Activated CD8-positive, alpha-beta T cell treated with anti-CD3 and anti-CD28 coated beads for 36 hours (primary cell): Measurements from ENCODE around the gene EFCAB6. TPM values are rescaled to one million over a fixed set of nuclear protein-coding genes. Genes with fewer than 3 reads are reported as not detected.

ENCODE experiments used
- ATAC-seq: fragments of 200-7000 bp; cut with Tn5 transposase; one replicate; pipeline ENCODE4 v1.10.0; 2021; ENCODE audit warnings: mild to moderate bottlenecking, moderate library complexity
- CTCF ChIA-PET: fragments of 350-600 bp; sonication (Branson Sonifier 250); formaldehyde crosslinking; loops from one replicate; lab custom pipeline; 2021; ENCODE audit warnings: antibody characterized with exemption; lab: Charles Lee
- POLR2A ChIA-PET: fragments of 350-600 bp; sonication (Branson Sonifier 250); formaldehyde crosslinking; loops from one replicate; lab custom pipeline; 2021; ENCODE audit warnings: antibody characterized with exemption; lab: Charles Lee
- DNase-seq: peaks from one replicate; pipeline ENCODE4 v3.0.0-alpha.2; 2020
- H3K27ac Mint-ChIP-seq: one replicate; pipeline ENCODE4 v1.8.0; 2021; ENCODE audit warnings: mild to moderate bottlenecking, mixed read lengths
- H3K27me3 Mint-ChIP-seq: one replicate; pipeline ENCODE4 v1.8.0; 2021; ENCODE audit warnings: mixed read lengths
- H3K36me3 Mint-ChIP-seq: one replicate; pipeline ENCODE4 v1.8.0; 2021; ENCODE audit warnings: low read depth, mixed read lengths
- H3K4me1 Mint-ChIP-seq: one replicate; pipeline ENCODE4 v1.8.0; 2021; ENCODE audit warnings: low read depth, mixed read lengths
- H3K4me3 Mint-ChIP-seq: one replicate; pipeline ENCODE4 v1.8.0; 2021; ENCODE audit warnings: mild to moderate bottlenecking, moderate library complexity, mixed read lengths
- H3K9me3 Mint-ChIP-seq: one replicate; pipeline ENCODE4 v1.8.0; 2021; ENCODE audit warnings: mixed read lengths
- intact Hi-C: fragments of 100-400 bp; cut with micrococcal nuclease; formaldehyde crosslinking; loops from one replicate; pipeline ENCODE4 v1.10.0; 2022
- total RNA-seq, 2 experiments: library from RNA; stranded (reverse); gene quantifications; one replicate each; pipeline ENCODE4 v1.2.3, GENCODE V29; 2021
- TF ChIP-seq, protein P1 (sequence below): fragments of 200-600 bp; IDR thresholded peaks from one replicate; pipeline ENCODE4 v1.8.0; 2022; ENCODE audit warnings: antibody characterized with exemption, mild to moderate bottlenecking

Gene EFCAB6
- total RNA-seq, 2 experiments from 2014 or later = 0.16 to 0.29 TPM

DNA sequence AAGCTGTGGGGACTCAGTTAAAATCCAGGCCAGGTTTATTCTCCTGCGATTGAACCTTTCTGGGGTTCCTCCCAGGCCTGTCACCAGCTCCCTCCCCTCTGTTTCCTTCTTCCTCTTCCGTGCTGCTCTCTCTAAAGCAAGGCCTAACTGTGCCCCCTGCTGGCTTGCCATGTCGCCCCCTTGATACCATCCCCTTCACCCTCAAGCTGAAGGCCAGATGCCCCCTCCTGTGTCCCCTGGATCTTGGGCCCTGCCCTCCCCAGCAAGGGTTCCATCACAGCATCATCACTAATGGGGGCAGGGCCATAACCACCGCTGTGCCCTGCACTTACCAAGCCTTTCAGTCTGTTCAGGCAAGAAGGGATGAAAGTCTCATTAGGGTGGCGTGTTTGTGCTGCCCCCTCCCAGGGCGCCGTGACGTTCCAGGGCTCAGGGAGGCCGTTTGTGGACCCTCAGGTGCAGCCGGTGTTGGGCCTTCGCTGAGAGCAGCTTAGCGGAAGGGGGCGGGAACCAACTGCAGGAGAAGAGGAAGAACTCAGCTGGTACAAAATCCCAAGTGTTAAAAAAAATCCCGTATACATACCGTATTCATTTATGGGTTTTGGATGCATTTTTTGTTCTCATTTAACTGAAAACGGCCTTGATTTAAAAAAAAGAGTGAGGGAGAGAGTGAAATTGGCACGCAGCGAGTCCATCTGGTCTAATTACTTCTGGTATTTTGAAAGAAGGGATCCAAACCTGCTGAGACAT lies 330.4 kb downstream of the EFCAB6 start:
- Mint-ChIP-seq H3K4me1 (peaks cover 14% of the 10 kb centered on the region), H3K36me3 (no peaks in the 10 kb centered on the region), H3K9me3 (no peaks in the 10 kb centered on the region), H3K4me3 (peak overlapping the region; percentile 57), H3K27ac (peak overlapping the region; percentile 79), H3K27me3 (no peaks in the 10 kb centered on the region)
- peak; percentile 88 for ATAC-seq
- CTCF ChIA-PET = interaction anchor here (1.1 to 2.1 kb wide), 2 partner anchors 94 to 178 kb away, joined by 3 to 16 read pairs; no protein-coding TSS in a partner anchor
- intact Hi-C loops = no loop called here
- DNase-seq = peak; percentile 61
- POLR2A ChIA-PET = no interaction called here
- TF ChIP-seq, protein P1, sequence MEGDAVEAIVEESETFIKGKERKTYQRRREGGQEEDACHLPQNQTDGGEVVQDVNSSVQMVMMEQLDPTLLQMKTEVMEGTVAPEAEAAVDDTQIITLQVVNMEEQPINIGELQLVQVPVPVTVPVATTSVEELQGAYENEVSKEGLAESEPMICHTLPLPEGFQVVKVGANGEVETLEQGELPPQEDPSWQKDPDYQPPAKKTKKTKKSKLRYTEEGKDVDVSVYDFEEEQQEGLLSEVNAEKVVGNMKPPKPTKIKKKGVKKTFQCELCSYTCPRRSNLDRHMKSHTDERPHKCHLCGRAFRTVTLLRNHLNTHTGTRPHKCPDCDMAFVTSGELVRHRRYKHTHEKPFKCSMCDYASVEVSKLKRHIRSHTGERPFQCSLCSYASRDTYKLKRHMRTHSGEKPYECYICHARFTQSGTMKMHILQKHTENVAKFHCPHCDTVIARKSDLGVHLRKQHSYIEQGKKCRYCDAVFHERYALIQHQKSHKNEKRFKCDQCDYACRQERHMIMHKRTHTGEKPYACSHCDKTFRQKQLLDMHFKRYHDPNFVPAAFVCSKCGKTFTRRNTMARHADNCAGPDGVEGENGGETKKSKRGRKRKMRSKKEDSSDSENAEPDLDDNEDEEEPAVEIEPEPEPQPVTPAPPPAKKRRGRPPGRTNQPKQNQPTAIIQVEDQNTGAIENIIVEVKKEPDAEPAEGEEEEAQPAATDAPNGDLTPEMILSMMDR = peak; percentile 41

DNA sequence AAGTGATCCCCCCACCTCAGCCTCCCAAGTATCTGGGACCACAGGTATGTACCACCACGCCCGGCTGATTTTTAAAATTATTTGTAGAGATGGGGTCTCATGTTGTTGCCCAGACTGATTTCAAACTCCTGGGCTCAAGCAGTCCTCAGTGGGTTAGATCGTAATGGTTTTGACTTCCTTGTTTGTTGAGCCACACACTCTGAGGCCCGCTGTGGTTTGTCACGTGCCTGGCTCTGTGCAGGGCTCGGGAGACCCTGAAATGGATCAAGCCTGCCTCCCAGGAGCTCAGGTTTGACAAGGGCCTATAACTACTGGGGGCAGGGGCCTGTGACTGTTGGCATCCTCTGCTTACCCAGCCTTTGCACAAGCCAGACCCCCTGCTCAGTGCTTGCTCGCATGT lies 332.1 kb downstream of the EFCAB6 start:
- H3K27me3 Mint-ChIP-seq = no peaks in the 10 kb centered on the region
- no peak overlapping the region for H3K27ac Mint-ChIP-seq
- no peaks in the 10 kb centered on the region for H3K9me3 Mint-ChIP-seq
- no peak overlapping the region for H3K4me3 Mint-ChIP-seq
- intact Hi-C loops = no loop called here
- TF ChIP-seq, protein P1 = no peak
- ChIA-PET CTCF (no interaction called here), POLR2A (no interaction called here)
- peaks cover 14% of the 10 kb centered on the region for H3K4me1 Mint-ChIP-seq
- no peak for ATAC-seq
- no peaks in the 10 kb centered on the region for H3K36me3 Mint-ChIP-seq
- no peak for DNase-seq

DNA sequence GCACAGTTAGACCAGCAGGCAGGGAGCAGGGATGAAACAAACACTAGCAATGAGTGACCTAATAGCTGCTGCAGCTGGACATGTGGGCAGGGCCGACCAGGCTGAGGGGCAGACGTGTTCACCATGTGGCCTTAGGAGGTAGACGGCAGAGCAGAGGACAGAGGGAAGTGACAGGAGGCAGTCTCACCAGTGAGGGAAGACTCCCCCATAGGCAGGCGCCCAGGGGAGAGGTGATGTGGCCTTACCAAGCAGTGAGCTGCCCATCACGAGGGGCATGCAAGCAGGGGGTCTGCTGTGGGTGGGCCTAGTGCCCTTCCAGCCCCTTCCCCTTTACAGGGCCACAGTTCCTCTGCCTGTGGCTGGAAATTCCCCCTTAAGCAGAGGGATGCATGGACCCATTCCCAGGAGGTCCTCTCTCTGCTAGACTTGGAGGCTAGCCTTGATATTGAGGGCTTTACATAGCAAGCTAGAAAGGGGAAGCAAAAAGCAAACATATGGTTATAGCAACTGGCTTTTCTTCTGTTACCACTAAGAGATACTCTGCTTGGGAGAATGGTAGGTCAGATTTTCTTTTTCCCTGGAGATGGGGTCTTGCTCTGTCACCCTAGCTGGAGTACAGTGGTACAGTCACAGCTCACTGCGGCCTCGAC lies 332.7 kb downstream of the EFCAB6 start:
- Mint-ChIP-seq H3K4me3 (no peak overlapping the region), H3K27me3 (no peaks in the 10 kb centered on the region), H3K36me3 (no peaks in the 10 kb centered on the region), H3K9me3 (no peaks in the 10 kb centered on the region), H3K27ac (no peak overlapping the region), H3K4me1 (peaks cover 14% of the 10 kb centered on the region)
- DNase-seq (no peak), ATAC-seq (no peak)
- CTCF ChIA-PET = no interaction called here
- POLR2A ChIA-PET = interaction anchor here (0.6 kb wide), 1 partner anchor 73 kb away, joined by 3 read pairs; no protein-coding TSS in a partner anchor
- intact Hi-C loops = no loop called here
- TF ChIP-seq, protein P1 = no peak

Other genes starting within 250 kb of the EFCAB6 start
- gene SULT4A1, start 50.2 kb upstream of the EFCAB6 start, total RNA-seq = not detected
- gene PNPLA5, start 79.7 kb upstream of the EFCAB6 start, total RNA-seq = not detected
- gene PNPLA3, start 111.5 kb upstream of the EFCAB6 start, total RNA-seq = under 1 TPM; 0.58 to 0.70 TPM
- gene SAMM50, start 143.1 kb upstream of the EFCAB6 start, total RNA-seq = 10 to 100 TPM; 41.7 to 42.2 TPM
- gene PARVB, start 212.0 kb upstream of the EFCAB6 start, total RNA-seq = 10 to 100 TPM; 71.0 to 73.1 TPM